GM19035 (cell line): ENCODE measurements around the gene SHISA5.
"Not testable (repeated sequence)": the region's sequence is repeated elsewhere in the genome, so short reads cannot be mapped to it uniquely, and the experiment has no call there.

Source experiments
- ATAC-seq: cut with Tn5 transposase; IDR thresholded peaks from one replicate; pipeline ENCODE4 v1.9.1; 2021; ENCODE audit not compliant: unreplicated experiment

Gene SHISA5

DNA sequence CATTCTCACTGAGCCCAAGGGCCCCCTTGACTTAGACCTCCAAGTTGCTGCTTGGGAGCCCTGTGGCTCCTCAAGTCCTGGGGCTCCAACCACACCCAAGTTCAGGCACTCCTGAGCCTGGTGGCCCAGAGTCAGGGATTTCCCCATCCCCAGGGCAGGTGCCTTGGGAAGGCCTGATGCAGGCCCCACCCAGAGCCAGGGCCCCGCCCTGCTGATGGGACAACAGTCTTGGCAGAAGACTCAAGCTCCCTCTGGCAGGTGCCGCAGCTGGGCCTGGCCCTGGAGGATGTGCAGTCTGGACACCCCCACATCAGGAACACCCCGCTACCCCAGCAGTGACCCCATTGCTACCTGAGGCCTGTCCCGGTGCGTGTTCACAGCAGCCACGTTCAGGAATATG is 17.7 kb upstream of the SHISA5 start:
- no peak for ATAC-seq

GRCh38 chr3:48519277-48519643 is 15.3 kb upstream of the SHISA5 start:
- ATAC-seq: no peak

DNA sequence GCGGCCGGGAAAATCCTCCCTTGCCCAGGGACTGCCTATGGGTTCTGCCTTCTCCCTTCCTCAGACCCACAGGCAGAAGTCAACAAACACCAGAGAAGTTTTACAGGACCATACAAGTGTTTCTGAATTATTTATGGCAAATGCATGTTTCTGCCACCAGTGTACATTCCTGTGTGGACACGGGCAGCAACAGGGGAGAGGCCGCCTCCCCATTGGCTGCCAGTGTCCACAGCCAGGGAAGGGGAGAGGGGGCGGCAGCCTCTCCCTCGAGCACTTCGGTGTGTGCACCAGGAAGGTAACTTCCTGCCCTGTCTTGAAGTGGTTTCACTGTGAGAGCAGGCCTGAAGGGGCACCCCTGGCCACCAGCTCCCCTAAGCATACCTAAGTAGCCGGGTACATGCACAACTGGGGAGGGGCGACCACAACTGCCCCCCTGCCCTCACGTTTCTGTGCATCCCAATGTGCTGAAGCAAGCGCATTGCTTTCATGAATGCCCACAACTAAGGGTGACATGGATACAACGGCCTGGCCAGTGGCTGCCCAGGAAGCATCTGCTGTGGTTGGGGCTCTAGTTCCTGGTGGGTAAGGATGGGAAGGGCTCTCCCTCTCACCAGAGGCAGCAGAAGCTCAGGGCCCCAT is 14.8 kb upstream of the SHISA5 start:
- no peak for ATAC-seq

- ATAC-seq: no peak
Measured at GRCh38 chr3:48518069-48518468, 14.1 kb upstream of the SHISA5 start.

DNA sequence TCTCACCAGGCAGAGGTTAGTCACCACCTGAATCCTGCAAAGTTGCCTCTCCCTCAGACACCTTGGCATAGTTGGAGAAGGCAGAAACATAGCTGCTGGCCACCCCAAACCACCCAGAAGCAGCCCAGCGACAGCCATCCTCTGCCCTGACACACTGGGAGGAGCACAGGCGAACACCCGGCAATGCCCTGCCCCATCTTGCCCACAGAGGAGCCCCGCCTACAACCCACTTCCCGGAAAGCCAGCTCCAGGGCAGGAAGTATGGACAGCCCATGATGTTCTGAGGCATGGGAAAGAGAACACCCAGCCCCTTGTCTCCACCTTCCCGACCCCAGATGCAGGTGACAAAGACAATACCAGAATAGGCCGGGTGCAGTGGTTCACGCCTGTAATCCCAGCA is 12.6 kb upstream of the SHISA5 start:
- ATAC-seq: no peak

- no peak for ATAC-seq
Measured at GRCh38 chr3:48514431-48515227, 10.7 kb upstream of the SHISA5 start.

GRCh38 chr3:48511551-48511950 is 7.6 kb upstream of the SHISA5 start:
- no peak for ATAC-seq

DNA sequence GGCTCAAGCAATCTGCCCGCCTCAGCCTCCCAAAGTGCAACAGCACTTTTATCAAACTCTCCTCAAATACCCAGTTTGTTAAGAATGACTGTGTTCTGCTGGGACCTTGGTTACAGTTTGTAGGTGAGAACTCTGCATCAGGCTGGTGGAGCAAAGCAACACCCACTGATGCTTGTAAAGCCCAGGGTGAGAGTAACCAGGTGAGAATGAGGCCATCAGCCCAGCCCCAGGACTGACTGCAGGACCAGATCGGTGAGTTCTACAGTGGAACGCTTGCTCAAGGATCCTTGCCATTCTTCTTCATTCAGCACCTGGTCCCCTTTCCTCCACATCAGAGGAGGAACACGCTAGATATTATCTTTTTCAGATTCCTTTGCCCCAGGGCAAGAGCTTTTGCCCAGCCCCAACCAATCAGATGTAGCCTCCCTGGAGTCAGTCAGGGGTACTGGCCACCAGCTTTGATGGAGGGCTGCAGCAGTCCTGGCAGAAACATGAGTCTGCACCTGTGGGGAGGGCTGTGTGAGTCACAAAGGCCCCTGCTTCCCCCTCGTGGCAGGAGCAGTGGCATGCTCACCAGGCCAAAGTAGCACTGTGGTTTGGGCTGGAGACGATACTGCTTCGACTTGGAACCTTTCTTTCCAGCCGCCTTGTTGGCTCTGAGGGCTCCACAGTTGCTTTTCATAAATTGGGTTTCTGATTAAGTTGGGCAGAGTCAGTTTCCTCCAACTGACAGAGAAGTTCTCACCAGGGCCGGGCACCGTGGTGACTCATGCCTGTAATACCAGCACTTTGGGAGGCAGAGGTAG is 3.5 kb upstream of the SHISA5 start:
- ATAC-seq: no peak

GRCh38 chr3:48505968-48506504 is 2.1 kb upstream of the SHISA5 start:
- ATAC-seq: no peak

DNA sequence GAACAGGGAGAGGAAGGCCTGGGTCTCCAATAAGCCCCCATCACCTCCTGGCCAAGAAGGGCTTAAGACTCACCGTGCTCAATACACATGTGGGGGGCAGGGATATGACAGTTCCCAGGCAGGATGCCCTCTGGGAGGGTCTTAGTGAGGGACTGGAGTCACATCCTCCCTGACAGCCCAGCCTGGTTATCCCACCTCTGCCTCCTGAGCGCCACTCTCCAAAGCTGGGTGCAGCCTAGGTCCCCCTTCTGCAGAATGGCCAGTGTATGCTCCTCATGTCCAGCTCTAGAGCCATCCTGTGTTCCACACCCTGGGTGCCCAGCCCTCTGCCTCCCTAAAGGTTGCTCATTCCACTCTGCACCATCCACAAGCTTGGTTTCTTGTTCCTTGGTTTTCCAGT is 1.2 kb upstream of the SHISA5 start:
- ATAC-seq: no peak

- ATAC-seq: no peak
Measured at GRCh38 chr3:48503401-48504050, 448 bp downstream of the SHISA5 start.

GRCh38 chr3:48502728-48503168 is 1.2 kb downstream of the SHISA5 start:
- no peak for ATAC-seq

- ATAC-seq: no peak
Measured at GRCh38 chr3:48502121-48502520, 1.9 kb downstream of the SHISA5 start.

GRCh38 chr3:48501196-48501595 is 2.8 kb downstream of the SHISA5 start:
- no peak for ATAC-seq

DNA sequence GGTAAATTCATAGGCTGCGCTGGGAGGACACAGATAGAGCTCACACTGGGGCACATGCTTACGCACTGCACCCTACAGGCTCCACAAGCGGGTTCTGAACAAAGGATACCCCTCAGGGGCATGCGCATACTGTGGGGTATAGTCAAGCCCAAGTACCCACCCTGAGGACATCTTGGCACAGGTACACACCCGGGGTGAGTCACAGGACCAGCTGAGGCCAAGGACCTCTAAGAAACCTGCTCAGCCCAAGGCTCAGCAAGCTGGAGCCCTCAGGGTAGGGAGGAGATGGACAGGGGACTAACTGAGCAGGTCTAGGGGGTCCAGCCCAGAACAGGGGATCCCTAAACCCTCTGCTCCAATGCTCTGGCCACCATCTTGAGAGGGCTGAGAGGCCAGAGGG is 3.3 kb downstream of the SHISA5 start:
- ATAC-seq: no peak

DNA sequence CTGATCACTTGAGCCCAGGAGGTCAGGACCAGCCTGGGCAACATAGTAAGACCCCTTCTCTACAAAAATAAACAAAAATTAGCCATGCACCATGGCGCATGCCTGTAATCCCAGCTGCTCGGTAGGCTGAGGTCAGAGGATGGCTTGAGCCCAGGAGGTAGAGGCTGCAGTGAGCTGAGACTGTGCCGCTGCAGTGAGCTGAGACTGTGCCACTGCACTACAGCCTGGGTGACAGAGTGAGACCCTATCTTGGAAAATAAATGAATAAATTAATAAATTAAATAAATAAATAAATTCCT is 10.8 kb downstream of the SHISA5 start:
- ATAC-seq: no peak

GRCh38 chr3:48492461-48493202 is 11.3 kb downstream of the SHISA5 start:
- ATAC-seq: no peak

DNA sequence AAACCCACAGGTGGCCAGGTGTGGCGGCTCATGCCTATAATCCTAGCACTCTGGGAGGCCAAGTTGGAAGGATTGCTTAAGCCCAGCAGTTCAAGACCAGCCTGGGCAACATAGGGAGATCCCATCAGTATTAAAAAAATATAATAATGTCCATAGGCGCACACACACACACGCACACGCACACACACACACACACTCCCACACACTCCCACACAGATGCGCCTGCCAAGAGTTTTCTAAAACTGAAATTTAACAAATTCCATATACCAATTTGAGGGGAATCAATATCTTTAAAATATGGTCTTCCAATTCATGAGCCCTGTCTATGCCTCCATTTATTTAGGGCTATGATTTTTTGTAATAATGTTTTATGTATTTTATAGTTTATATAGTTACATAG is 17.0 kb downstream of the SHISA5 start:
- no peak for ATAC-seq

DNA sequence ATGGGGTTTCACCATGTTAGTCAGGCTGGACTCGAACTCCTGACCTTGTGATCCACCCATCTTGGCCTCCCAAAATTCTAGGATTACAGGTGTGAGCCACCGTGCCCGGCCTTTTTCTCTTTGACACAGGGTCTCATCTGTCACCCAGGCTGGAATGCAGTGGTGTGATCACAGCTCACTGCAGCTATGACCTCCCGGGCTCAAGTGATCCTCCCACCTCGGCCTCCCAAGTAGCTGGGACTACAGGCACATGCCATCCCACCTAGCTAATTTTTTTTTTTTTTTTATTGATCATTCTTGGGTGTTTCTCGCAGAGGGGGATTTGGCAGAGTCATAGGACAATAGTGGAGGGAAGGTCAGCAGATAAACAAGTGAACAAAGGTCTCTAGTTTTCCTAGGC is 21.2 kb downstream of the SHISA5 start:
- ATAC-seq: not testable (repeated sequence)

GRCh38 chr3:48480891-48481290 is 23.1 kb downstream of the SHISA5 start:
- ATAC-seq: not testable (repeated sequence)
